K562 (cell line): Measurements from ENCODE around the gene HDAC1. TPM values are rescaled to one million over a fixed set of nuclear protein-coding genes. Genes with fewer than 3 reads are reported as not detected.

Experiments used
- CCAR2 ChIP-seq: fragments of 200-400 bp; formaldehyde crosslinking; IDR thresholded peaks from 2 replicates; pipeline ENCODE4 v1.6.1; 2017; ENCODE audit warnings: mild to moderate bottlenecking, low read depth, low read length
- DMBX1 ChIP-seq: fragments of 250-450 bp; sonication (Bioruptor Pico); IDR thresholded peaks from 2 replicates; pipeline ENCODE4 v1.8.0; 2022; ENCODE audit warnings: inconsistent platforms, mild to moderate bottlenecking, moderate library complexity, borderline replicate concordance
- GTF2A2 ChIP-seq: IDR thresholded peaks from 2 replicates; pipeline ENCODE4 v1.6.1; 2016; ENCODE audit warnings: mild to moderate bottlenecking, missing genetic modification characterization, missing compliant biosample characterization
- HSF4 ChIP-seq: fragments of 250-450 bp; sonication (Bioruptor Pico); IDR thresholded peaks from 2 replicates; pipeline ENCODE4 v2.1.2; 2022; ENCODE audit warnings: mild to moderate bottlenecking, moderate library complexity, borderline replicate concordance
- IRF1 ChIP-seq: sonication (generic); formaldehyde crosslinking; IDR thresholded peaks from 2 replicates; pipeline ENCODE4 v1.8.0; 2022; ENCODE audit warnings: missing genetic modification reagents, mild to moderate bottlenecking, borderline replicate concordance
- NBN ChIP-seq: fragments of 450-650 bp; IDR thresholded peaks from 2 replicates; pipeline ENCODE4 v1.6.1; 2016; ENCODE audit warnings: low read depth, mild to moderate bottlenecking
- POLR2B ChIP-seq: fragments of 450-650 bp; IDR thresholded peaks from 2 replicates; pipeline ENCODE4 v1.6.1; 2018; ENCODE audit warnings: low read depth; ENCODE audit not compliant: partially characterized antibody
- POLR3G ChIP-seq: IDR thresholded peaks from 2 replicates; pipeline ENCODE4 v1.6.1; 2011; ENCODE audit not compliant: insufficient read length, insufficient replicate concordance; ENCODE audit errors: extremely low read depth
- RBM15 ChIP-seq: fragments of 200-400 bp; formaldehyde crosslinking; IDR thresholded peaks from 2 replicates; pipeline ENCODE4 v1.6.1; 2018; ENCODE audit warnings: mild to moderate bottlenecking, low read length, moderate library complexity; ENCODE audit not compliant: insufficient read depth
- RCOR1 ChIP-seq, 2 experiments: IDR thresholded peaks; 2 replicates each; pipeline ENCODE4 v1.6.1; 2012; ENCODE audit warnings: low read depth in 2 of 2, low read length in 2 of 2, borderline replicate concordance in 1 of 2, improper control_type of control experiment in 1 of 2
- SMARCA4 ChIP-seq: fragments of 450-650 bp; IDR thresholded peaks from 2 replicates; pipeline ENCODE4 v1.6.1; 2016
- SRSF1 ChIP-seq: fragments of 200-400 bp; formaldehyde crosslinking; IDR thresholded peaks from 2 replicates; pipeline ENCODE4 v1.6.1; 2017; ENCODE audit warnings: mild to moderate bottlenecking, low read depth, low read length, moderate library complexity
- THRAP3 ChIP-seq: fragments of 450-650 bp; IDR thresholded peaks from 2 replicates; pipeline ENCODE4 v1.6.1; 2016; ENCODE audit warnings: mild to moderate bottlenecking, inconsistent platforms, borderline replicate concordance
- THRB ChIP-seq: fragments of 450-650 bp; formaldehyde crosslinking; conservative IDR thresholded peaks from 2 replicates; pipeline ENCODE4 v1.4.0; 2022; ENCODE audit warnings: mild to moderate bottlenecking, missing genetic modification characterization
- ZBTB17 ChIP-seq: fragments of 450-650 bp; formaldehyde crosslinking; IDR thresholded peaks from 2 replicates; pipeline ENCODE4 v1.4.0; 2020; ENCODE audit warnings: mild to moderate bottlenecking
- ZBTB9 ChIP-seq: fragments of 450-650 bp; formaldehyde crosslinking; IDR thresholded peaks from 2 replicates; pipeline ENCODE4 v1.4.0; 2020; ENCODE audit warnings: mild to moderate bottlenecking, moderate library complexity
- ZNF518B ChIP-seq: fragments of 250-450 bp; sonication (Bioruptor Pico); IDR thresholded peaks from 2 replicates; pipeline ENCODE4 v1.5.0; 2021; ENCODE audit warnings: mild to moderate bottlenecking, moderate library complexity
- ZNF740 ChIP-seq, 3 experiments: fragments of 200-800 bp in 1 of 3; sonication (Bioruptor generic) in 1 of 3; sonication (generic) in 1 of 3; formaldehyde crosslinking in 1 of 3; IDR thresholded peaks; 2 replicates each; pipeline versions ENCODE4 v1.6.1 to v1.8.0; 2016 to 2022; ENCODE audit warnings: mild to moderate bottlenecking in 2 of 3, missing compliant biosample characterization in 2 of 3, missing genetic modification characterization in 2 of 3, missing genetic modification reagents in 1 of 3
- ZZZ3 ChIP-seq: fragments of 450-650 bp; IDR thresholded peaks from 2 replicates; pipeline ENCODE4 v1.6.1; 2016; ENCODE audit warnings: antibody characterized with exemption, mild to moderate bottlenecking, moderate library complexity
- polyA plus RNA-seq, 8 experiments: library from polyadenylated mRNA; depleted of rRNA in 4 of 8; stranded (reverse) in 5 of 8; unstranded in 3 of 8; fragments of >200 nt; fragmentation: Nextera tagmentation in 2 of 8; fragmentation: Illumina TruSeq in 1 of 8; extraction: Ambion mirVana in 2 of 8; extraction: Trizol in 1 of 8; gene quantifications; 2 replicates each; pipeline versions ENCODE4 v1.2.1 to v1.2.3, GENCODE V29; 2011 to 2014; ENCODE audit warnings: inconsistent platforms in 1 of 8, missing spikeins in 1 of 8
- total RNA-seq, 7 experiments: library from RNA; depleted of rRNA in 6 of 7; stranded (reverse); fragments of >200 nt in 6 of 7; fragmentation: Illumina TruSeq in 2 of 7; extraction: Trizol in 2 of 7; gene quantifications; 2 replicates each; pipeline versions ENCODE4 v1.2.1 to v1.2.3, GENCODE V29; 2011 to 2021; ENCODE audit warnings: low replicate concordance in 1 of 7

The HDAC1 gene
- total and polyA plus RNA-seq, 9 of the 15 experiments (the other 6 are each of a cell fraction or from before 2014, with no cell fraction given), result 169 to 384 (median 193) TPM

- TF ChIP-seq IRF1 (peak; percentile 71; the same call in 1 of the 2 replicates), HSF4 (no peak), THRB (CRISPR knock-in tag) (no peak), POLR3G (no peak), SRSF1 (no peak), ZBTB17 (CRISPR knock-in tag) (0 out of 2 replicates have a peak, but pooled peaks have one; percentile 56), ZNF518B (CRISPR knock-in tag) (no peak), THRAP3 (no peak), POLR2B (no peak), ZZZ3 (no peak), RBM15 (no peak), ZNF740 (CRISPR knock-in tag; IDR thresholded peaks at IDR 0.05) (0 out of 2 replicates have a peak, but pooled peaks have one; percentile 14), ZNF740 (tag; IDR thresholded peaks at IDR 0.05) (no peak), SMARCA4 (no peak), RCOR1 (IDR thresholded peaks at IDR 0.05; ENCODE audit: borderline replicate concordance in 1 of 2, low read depth in 2 of 2, low read length in 2 of 2) (peak in 1 of 2 experiments; percentile 51; a peak in 2 of 4 replicates), ZBTB9 (CRISPR knock-in tag) (peak; percentile 71), NBN (no peak), GTF2A2 (no peak), CCAR2 (no peak), DMBX1 (CRISPR knock-in tag) (no peak)
Measured at GRCh38 chr1:32334864-32335534, 43.1 kb downstream of the HDAC1 start (continued).
